GM12891 (cell line): ENCODE measurements around the gene ATP6V0A1.

Experiments
- PAX5 ChIP-seq: IDR thresholded peaks from 2 replicates; pipeline ENCODE4 v1.6.1; 2011; ENCODE audit warnings: low read length, moderate library complexity, mild to moderate bottlenecking; ENCODE audit not compliant: insufficient read depth, severe bottlenecking
- POLR2A ChIP-seq: IDR thresholded peaks from 2 replicates; pipeline ENCODE4 v1.6.1; 2011; ENCODE audit warnings: low read depth, low read length, control low read depth

GRCh38 chr17:42525221-42525620 is 66.5 kb downstream of the ATP6V0A1 start:
- TF ChIP-seq POLR2A = no peak
- TF ChIP-seq PAX5 = no peak
